Neural cell (in vitro differentiated cells): Measurements from ENCODE around the gene ATP5F1D. TPM values are rescaled to one million over a fixed set of nuclear protein-coding genes. Genes with fewer than 3 reads are reported as not detected.

ENCODE experiments used
- H2AFZ ChIP-seq: fragments of 200-600, 300-800 bp; sonication (generic), shearing (Covaris generic); 2 replicates; pipeline ENCODE4 v1.6.0; 2014; ENCODE audit warnings: low read depth, mild to moderate bottlenecking, antibody characterized with exemption, low read length, moderate library complexity
- H3F3A ChIP-seq: fragments of 200-600 bp; shearing (Covaris generic); 2 replicates; pipeline ENCODE4 v1.6.1; 2016; ENCODE audit warnings: mild to moderate bottlenecking, moderate library complexity, mixed read lengths, antibody characterized with exemption, low read length; ENCODE audit not compliant: insufficient read depth, poor library complexity, severe bottlenecking
- H3K27ac ChIP-seq: fragments of 200-600, 300-800 bp; sonication (generic), shearing (Covaris generic); 2 replicates; pipeline ENCODE4 v1.5.1; 2014; ENCODE audit warnings: mild to moderate bottlenecking, low read length, moderate library complexity
- H3K27me3 ChIP-seq: fragments of 300-800, 200-600 bp; sonication (generic), shearing (Covaris generic); 2 replicates; pipeline ENCODE4 v1.6.0; 2014; ENCODE audit warnings: mild to moderate bottlenecking, low read depth, low read length, moderate library complexity; ENCODE audit not compliant: insufficient read depth
- H3K36me3 ChIP-seq: fragments of 300-800, 200-600 bp; sonication (generic), shearing (Covaris generic); 2 replicates; pipeline ENCODE4 v1.5.1; 2014; ENCODE audit warnings: mild to moderate bottlenecking, antibody characterized with exemption, low read length, moderate library complexity; ENCODE audit not compliant: insufficient read depth
- H3K4me2 ChIP-seq: fragments of 300-800, 200-600 bp; sonication (generic), shearing (Covaris generic); 2 replicates; pipeline ENCODE4 v1.6.0; 2014; ENCODE audit warnings: mild to moderate bottlenecking, low read length
- H3K4me3 ChIP-seq: fragments of 300-800, 200-600 bp; sonication (generic), shearing (Covaris generic); 2 replicates; pipeline ENCODE4 v1.5.1; 2014; ENCODE audit warnings: mild to moderate bottlenecking, low read length, moderate library complexity
- H3K79me2 ChIP-seq: fragments of 200-600 bp; shearing (Covaris generic); replicated peaks from 2 replicates; pipeline ENCODE4 v1.6.0; 2014; ENCODE audit warnings: mild to moderate bottlenecking, low read length, moderate library complexity; ENCODE audit not compliant: insufficient read depth
- H3K9ac ChIP-seq: fragments of 300-800, 200-600 bp; sonication (generic), shearing (Covaris generic); 2 replicates; pipeline ENCODE4 v1.6.1; 2016; ENCODE audit warnings: mild to moderate bottlenecking, low read length, mixed read lengths
- H3K9me2 ChIP-seq: fragments of 200-600 bp; shearing (Covaris generic); 2 replicates; pipeline ENCODE4 v1.6.1; 2016; ENCODE audit warnings: mild to moderate bottlenecking, low read length, mixed read lengths; ENCODE audit not compliant: insufficient read depth
- H3K9me3 ChIP-seq: fragments of 200-600, 300-800 bp; sonication (generic), shearing (Covaris generic); 2 replicates; pipeline ENCODE4 v1.6.1; 2016; ENCODE audit warnings: mild to moderate bottlenecking, mixed run types, low read length, moderate library complexity, mixed read lengths
- H4K20me1 ChIP-seq: fragments of 200-600 bp; shearing (Covaris generic); 2 replicates; pipeline ENCODE4 v1.6.1; 2016; ENCODE audit warnings: mild to moderate bottlenecking, mixed run types; ENCODE audit not compliant: insufficient read depth
- EP300 ChIP-seq: fragments of 450-650 bp; conservative IDR thresholded peaks from 2 replicates; pipeline ENCODE4 v1.6.1; 2014; ENCODE audit warnings: antibody characterized with exemption, mild to moderate bottlenecking, moderate library complexity; ENCODE audit not compliant: poor library complexity, severe bottlenecking
- EZH2 ChIP-seq: fragments of 200-600, 300-800 bp; shearing (Covaris generic), sonication (generic); IDR thresholded peaks from 2 replicates; pipeline ENCODE4 v1.6.1; 2014; ENCODE audit warnings: antibody characterized with exemption, low read length, borderline replicate concordance, mild to moderate bottlenecking; ENCODE audit not compliant: insufficient read depth, poor library complexity, severe bottlenecking
- MXI1 ChIP-seq: fragments of 450-650 bp; conservative IDR thresholded peaks from 2 replicates; pipeline ENCODE4 v1.6.1; 2014; ENCODE audit warnings: antibody characterized with exemption, mild to moderate bottlenecking; ENCODE audit not compliant: poor library complexity, severe bottlenecking
- POLR2AphosphoS5 ChIP-seq: IDR thresholded peaks from 2 replicates; pipeline ENCODE4 v1.6.1; 2012
- RAD21 ChIP-seq: fragments of 450-650 bp; conservative IDR thresholded peaks from 2 replicates; pipeline ENCODE4 v1.6.1; 2014; ENCODE audit warnings: antibody characterized with exemption, mild to moderate bottlenecking, moderate library complexity
- SMC3 ChIP-seq: fragments of 450-650 bp; conservative IDR thresholded peaks from 2 replicates; pipeline ENCODE4 v1.6.1; 2014; ENCODE audit warnings: antibody characterized with exemption, mild to moderate bottlenecking, moderate library complexity; ENCODE audit not compliant: poor library complexity
- TAF1 ChIP-seq: IDR thresholded peaks from 2 replicates; pipeline ENCODE4 v1.6.1; 2012; ENCODE audit warnings: low read depth
- polyA plus RNA-seq: library from polyadenylated mRNA; depleted of rRNA; stranded (reverse); fragments of >200 nt; gene quantifications from 2 replicates; pipeline ENCODE4 v1.2.3, GENCODE V29; 2014
- TF ChIP-seq, protein P1 (sequence below): IDR thresholded peaks from 2 replicates; pipeline ENCODE4 v1.6.1; 2012; ENCODE audit warnings: borderline replicate concordance
- TF ChIP-seq, protein P2 (sequence below): fragments of 450-650 bp; IDR thresholded peaks from 2 replicates; pipeline ENCODE4 v1.5.1; 2014; ENCODE audit warnings: antibody characterized with exemption, mild to moderate bottlenecking, moderate library complexity; ENCODE audit not compliant: poor library complexity, severe bottlenecking

ATP5F1D gene
- polyA plus RNA-seq, 1 donor from 2014 or later: 47.8 TPM

DNA sequence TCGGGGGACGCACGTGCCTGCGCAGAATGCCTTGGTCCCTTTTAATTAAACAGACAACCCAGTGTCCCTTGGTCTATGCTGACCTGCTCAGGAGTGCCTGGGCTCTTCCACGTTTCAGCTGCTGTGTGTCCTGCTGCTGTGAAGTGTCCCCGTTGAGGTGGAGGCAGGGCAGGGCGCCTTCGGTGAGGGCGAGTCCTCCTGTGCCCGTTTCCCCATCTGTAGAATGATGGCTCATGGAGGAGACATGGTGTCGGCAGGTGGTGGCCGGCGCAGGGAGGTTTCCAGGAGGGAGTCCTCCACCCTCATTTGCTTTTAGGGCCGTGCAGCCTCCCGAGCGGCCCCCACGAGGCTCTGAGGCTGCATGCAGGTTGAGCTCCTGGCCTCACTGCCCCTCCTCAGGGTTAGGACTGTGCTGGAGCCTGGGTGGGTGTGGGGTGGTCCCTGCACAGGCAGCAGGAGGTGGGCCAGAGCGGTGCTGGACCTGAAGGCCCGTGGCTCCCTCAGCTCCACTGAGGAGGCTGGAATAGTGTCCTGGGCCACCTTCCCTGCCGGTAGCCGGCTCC lies 27.2 kb upstream of the ATP5F1D start:
- Histone ChIP-seq H3K36me3 (no peaks in the 10 kb centered on the region), H2AFZ (no peak overlapping the region), H3K9me3 (no peaks in the 10 kb centered on the region), H3F3A (no peaks in the 10 kb centered on the region), H3K9ac (no peak overlapping the region), H4K20me1 (no peaks in the 10 kb centered on the region), H3K27me3 (no peaks in the 10 kb centered on the region), H3K4me2 (no peak overlapping the region), H3K79me2 (peaks cover 29% of the 10 kb centered on the region), H3K9me2 (no peaks in the 10 kb centered on the region), H3K4me3 (no peak overlapping the region), H3K27ac (no peak overlapping the region)
- TF ChIP-seq, protein P1, sequence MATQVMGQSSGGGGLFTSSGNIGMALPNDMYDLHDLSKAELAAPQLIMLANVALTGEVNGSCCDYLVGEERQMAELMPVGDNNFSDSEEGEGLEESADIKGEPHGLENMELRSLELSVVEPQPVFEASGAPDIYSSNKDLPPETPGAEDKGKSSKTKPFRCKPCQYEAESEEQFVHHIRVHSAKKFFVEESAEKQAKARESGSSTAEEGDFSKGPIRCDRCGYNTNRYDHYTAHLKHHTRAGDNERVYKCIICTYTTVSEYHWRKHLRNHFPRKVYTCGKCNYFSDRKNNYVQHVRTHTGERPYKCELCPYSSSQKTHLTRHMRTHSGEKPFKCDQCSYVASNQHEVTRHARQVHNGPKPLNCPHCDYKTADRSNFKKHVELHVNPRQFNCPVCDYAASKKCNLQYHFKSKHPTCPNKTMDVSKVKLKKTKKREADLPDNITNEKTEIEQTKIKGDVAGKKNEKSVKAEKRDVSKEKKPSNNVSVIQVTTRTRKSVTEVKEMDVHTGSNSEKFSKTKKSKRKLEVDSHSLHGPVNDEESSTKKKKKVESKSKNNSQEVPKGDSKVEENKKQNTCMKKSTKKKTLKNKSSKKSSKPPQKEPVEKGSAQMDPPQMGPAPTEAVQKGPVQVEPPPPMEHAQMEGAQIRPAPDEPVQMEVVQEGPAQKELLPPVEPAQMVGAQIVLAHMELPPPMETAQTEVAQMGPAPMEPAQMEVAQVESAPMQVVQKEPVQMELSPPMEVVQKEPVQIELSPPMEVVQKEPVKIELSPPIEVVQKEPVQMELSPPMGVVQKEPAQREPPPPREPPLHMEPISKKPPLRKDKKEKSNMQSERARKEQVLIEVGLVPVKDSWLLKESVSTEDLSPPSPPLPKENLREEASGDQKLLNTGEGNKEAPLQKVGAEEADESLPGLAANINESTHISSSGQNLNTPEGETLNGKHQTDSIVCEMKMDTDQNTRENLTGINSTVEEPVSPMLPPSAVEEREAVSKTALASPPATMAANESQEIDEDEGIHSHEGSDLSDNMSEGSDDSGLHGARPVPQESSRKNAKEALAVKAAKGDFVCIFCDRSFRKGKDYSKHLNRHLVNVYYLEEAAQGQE: no peak
- TF ChIP-seq RAD21 (no peak), EZH2 (no peak), TAF1 (no peak), EP300 (no peak), POLR2AphosphoS5 (no peak), MXI1 (no peak), SMC3 (no peak)
- TF ChIP-seq, protein P2, sequence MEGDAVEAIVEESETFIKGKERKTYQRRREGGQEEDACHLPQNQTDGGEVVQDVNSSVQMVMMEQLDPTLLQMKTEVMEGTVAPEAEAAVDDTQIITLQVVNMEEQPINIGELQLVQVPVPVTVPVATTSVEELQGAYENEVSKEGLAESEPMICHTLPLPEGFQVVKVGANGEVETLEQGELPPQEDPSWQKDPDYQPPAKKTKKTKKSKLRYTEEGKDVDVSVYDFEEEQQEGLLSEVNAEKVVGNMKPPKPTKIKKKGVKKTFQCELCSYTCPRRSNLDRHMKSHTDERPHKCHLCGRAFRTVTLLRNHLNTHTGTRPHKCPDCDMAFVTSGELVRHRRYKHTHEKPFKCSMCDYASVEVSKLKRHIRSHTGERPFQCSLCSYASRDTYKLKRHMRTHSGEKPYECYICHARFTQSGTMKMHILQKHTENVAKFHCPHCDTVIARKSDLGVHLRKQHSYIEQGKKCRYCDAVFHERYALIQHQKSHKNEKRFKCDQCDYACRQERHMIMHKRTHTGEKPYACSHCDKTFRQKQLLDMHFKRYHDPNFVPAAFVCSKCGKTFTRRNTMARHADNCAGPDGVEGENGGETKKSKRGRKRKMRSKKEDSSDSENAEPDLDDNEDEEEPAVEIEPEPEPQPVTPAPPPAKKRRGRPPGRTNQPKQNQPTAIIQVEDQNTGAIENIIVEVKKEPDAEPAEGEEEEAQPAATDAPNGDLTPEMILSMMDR: no peak

DNA sequence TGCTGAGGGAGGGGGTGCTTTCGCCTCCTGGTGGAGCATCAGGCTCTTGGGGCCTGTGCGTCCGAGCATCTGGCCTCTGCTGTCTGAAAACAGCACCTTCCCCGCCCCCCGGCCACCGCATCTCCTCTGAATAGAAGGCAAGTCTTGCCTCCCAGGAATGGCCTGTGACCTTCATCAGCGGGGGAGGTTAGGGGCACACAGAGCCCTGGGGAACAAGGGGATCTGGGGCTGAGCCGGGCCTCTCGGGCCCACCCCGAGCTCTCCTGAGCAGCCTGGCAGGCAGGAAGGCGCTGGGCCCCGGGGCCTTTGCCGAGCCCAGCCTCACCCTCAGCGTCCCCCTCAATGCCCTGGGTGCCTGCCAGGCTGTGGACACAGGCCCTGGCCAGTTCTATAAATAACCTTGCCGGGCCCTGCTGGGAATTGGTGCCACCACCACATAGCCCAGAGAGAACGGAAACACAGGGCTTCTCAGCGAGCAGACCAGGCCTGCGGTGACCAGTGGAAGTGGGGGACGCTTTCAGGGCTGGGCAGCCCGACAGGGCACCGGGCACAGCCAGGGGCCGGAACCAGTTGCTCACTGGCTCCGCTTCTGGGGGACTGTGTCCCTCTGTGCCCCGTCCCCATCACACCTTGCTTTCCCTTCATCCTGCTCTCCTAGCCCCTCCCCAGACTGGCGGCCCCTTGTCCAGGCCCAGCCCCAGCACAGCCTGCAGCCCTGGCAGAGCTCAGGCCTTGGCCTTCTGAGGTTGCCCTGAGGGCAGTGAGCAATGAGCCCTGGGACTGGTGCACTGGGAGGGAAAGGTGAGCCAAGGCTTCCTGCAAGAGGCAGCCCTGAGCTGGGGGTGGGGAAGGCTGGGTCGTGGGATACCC lies 26.5 kb upstream of the ATP5F1D start:
- Histone ChIP-seq H3K27me3 (no peaks in the 10 kb centered on the region), H4K20me1 (no peaks in the 10 kb centered on the region), H3K9me2 (no peaks in the 10 kb centered on the region), H2AFZ (no peak overlapping the region), H3K36me3 (no peaks in the 10 kb centered on the region), H3K79me2 (peaks cover 22% of the 10 kb centered on the region), H3F3A (no peaks in the 10 kb centered on the region), H3K4me3 (no peak overlapping the region), H3K9me3 (no peaks in the 10 kb centered on the region), H3K4me2 (no peak overlapping the region), H3K27ac (no peak overlapping the region), H3K9ac (no peak overlapping the region)
- TF ChIP-seq, protein P2: no peak
- no peak for TF ChIP-seq TAF1
- TF ChIP-seq MXI1: no peak
